Activated naive CD8-positive, alpha-beta T cell treated with anti-CD3 and anti-CD28 coated beads, Interleukin-2, amount 50 U/mL, for 24 hours (primary cell): Measurements from ENCODE around the gene GSE1.

Experiments
- ATAC-seq: fragments of 150-1000 bp; cut with Tn5 transposase; one replicate; pipeline ENCODE4 v1.10.0; 2021
- DNase-seq: peaks from one replicate; pipeline ENCODE4 v3.0.0; 2021
- H3K27ac Mint-ChIP-seq: one replicate; pipeline ENCODE4 v1.8.0; 2021; ENCODE audit warnings: mild to moderate bottlenecking, mixed read lengths
- H3K27me3 Mint-ChIP-seq: one replicate; pipeline ENCODE4 v1.8.0; 2021; ENCODE audit warnings: mixed read lengths
- H3K36me3 Mint-ChIP-seq: one replicate; pipeline ENCODE4 v1.8.0; 2021; ENCODE audit warnings: low read depth, mixed read lengths
- H3K4me1 Mint-ChIP-seq: one replicate; pipeline ENCODE4 v1.8.0; 2021; ENCODE audit warnings: mixed read lengths
- H3K4me3 Mint-ChIP-seq: one replicate; pipeline ENCODE4 v1.8.0; 2021; ENCODE audit warnings: mild to moderate bottlenecking, moderate library complexity, mixed read lengths
- H3K9me3 Mint-ChIP-seq: one replicate; pipeline ENCODE4 v1.8.0; 2021; ENCODE audit warnings: mixed read lengths

GSE1 gene

GRCh38 chr16:85720302-85720637 is 107.1 kb downstream of the GSE1 start:
- H3K4me3 Mint-ChIP-seq, result no peak overlapping the region
- H3K4me1 Mint-ChIP-seq, result peaks cover 11% of the 10 kb centered on the region
- no peaks in the 10 kb centered on the region for H3K9me3 Mint-ChIP-seq
- H3K27ac Mint-ChIP-seq, result no peak overlapping the region
- ATAC-seq (no peak), DNase-seq (no peak)
- no peaks in the 10 kb centered on the region for H3K36me3 Mint-ChIP-seq
- peaks cover 4% of the 10 kb centered on the region for H3K27me3 Mint-ChIP-seq

DNA sequence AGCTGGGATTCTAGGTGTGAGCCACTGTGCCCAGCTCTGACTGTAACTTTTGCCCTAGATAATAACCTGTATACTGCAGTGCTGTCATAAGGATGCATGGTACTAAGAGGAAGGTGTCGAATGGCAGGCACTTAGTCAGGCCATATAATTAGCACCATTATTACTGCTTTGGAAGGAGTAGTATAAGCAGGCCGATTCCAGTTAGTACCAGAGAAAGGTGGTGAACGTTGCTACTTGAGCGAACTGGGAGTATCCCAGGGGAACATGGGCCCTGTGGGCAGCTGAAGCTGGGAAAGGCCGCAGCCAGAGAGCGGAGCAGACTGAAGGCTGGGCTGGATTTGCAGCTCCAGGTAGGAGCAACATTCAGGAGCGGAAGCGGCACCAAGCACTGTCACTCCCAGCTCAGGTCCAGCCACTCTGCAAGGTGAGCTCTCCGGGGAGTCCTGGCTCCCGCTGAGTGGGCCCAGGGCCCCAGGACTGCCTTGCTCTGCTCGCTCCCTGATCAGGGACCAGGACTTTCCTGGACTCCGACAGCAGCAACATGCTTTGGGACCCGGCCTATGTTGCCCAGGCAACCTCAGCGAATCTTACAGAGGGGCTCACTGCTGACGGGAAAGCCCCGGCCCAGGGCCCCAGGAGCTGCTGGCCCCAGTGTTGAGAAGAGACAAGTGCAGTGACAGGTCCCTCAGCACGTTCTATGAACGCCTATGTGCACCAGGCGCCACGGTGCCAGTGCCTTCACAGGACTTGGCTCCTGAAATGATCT is 109.2 kb downstream of the GSE1 start:
- Mint-ChIP-seq H3K4me1 (peaks cover 3% of the 10 kb centered on the region), H3K4me3 (no peak overlapping the region), H3K36me3 (no peaks in the 10 kb centered on the region), H3K27ac (no peak overlapping the region), H3K27me3 (no peaks in the 10 kb centered on the region), H3K9me3 (no peaks in the 10 kb centered on the region)
- ATAC-seq (no peak), DNase-seq (no peak)

DNA sequence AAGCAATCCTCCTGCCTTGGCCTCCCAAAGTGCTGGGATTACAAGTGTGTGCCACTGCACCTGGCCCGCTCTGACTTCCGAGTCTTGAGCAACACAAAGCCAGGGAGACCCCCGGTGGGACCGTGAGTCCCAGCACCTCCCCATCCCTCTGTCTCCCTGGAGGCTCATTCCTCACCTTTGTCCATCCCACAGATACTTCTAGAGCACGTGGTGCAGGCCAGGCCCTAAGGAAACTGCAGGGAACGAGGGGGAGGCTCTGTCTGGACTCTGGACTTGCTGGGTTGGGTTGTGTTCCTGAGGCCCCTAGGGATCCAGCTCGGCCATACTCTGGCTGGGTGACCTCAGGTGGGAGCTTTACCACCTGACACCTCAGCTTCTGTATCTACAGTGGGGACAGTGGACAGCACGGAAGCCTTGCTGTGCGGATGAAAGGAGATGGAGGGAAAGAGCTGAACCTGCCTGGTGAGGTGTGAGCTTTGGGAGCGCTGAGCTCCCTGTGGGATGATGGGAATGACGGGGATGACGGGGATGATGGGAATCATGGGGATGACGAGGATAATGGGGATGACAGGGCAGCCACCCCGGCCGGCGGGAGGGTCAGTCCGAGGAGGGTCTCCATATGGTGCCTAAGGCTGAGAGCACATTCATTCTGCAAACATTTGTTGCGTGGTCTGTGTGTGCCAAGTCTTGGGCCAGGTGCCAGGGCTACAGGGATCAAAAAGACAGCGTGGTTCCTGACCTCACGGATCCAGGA is 111.2 kb downstream of the GSE1 start:
- H3K27me3 Mint-ChIP-seq, result no peaks in the 10 kb centered on the region
- no peaks in the 10 kb centered on the region for H3K36me3 Mint-ChIP-seq
- H3K4me1 Mint-ChIP-seq, result no peaks in the 10 kb centered on the region
- H3K4me3 Mint-ChIP-seq, result no peak overlapping the region
- DNase-seq (no peak), ATAC-seq (no peak)
- no peaks in the 10 kb centered on the region for H3K9me3 Mint-ChIP-seq
- no peak overlapping the region for H3K27ac Mint-ChIP-seq

GRCh38 chr16:85724936-85725335 is 111.8 kb downstream of the GSE1 start:
- Mint-ChIP-seq H3K36me3 (no peaks in the 10 kb centered on the region), H3K9me3 (no peaks in the 10 kb centered on the region), H3K27me3 (no peaks in the 10 kb centered on the region), H3K4me3 (no peak overlapping the region), H3K4me1 (no peaks in the 10 kb centered on the region), H3K27ac (no peak overlapping the region)
- ATAC-seq, result no peak
- DNase-seq, result no peak
